GM18511 (cell line): Measurements from ENCODE around the gene IFNA14.
"Not testable (repeated sequence)": the region's sequence is repeated elsewhere in the genome, so short reads cannot be mapped to it uniquely, and the experiment has no call there.

Source experiments
- ATAC-seq: cut with Tn5 transposase; IDR thresholded peaks from one replicate; pipeline ENCODE4 v1.9.1; 2021; ENCODE audit warnings: mild to moderate bottlenecking, moderate library complexity; ENCODE audit not compliant: unreplicated experiment

The IFNA14 gene

GRCh38 chr9:21239911-21240310, at the start of gene IFNA14:
TSS of gene IFNA14 (minus strand) at chr9:21240005. CDS start at chr9:21239935, 70 bp downstream.
- no peak for ATAC-seq

- no peak for ATAC-seq
Measured at GRCh38 chr9:21287280-21287679, 47.5 kb upstream of the IFNA14 start.

GRCh38 chr9:21286659-21287058, 46.9 kb upstream of the IFNA14 start:
- ATAC-seq, result no peak

DNA sequence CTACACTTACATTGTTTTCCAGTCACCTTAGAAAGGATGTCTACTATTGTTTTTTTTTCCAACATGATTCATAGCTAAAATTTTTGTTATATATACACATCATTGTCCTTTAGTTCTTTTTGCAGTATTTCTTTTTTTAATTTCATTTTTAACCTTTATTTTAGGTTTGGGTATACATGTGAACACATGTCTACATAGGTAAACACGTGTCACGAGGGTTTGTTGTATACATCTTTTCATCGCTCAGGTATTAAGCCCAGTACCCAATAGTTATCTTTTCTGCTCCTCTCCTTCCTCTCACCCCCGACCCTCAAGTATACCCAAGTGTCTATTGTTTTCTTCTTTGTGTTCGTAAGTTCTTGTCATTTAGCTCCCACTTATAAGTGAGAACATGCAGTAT, 46.3 kb upstream of the IFNA14 start:
- ATAC-seq, result no peak

- ATAC-seq, result no peak
Measured at GRCh38 chr9:21281275-21281674, 41.5 kb upstream of the IFNA14 start.

DNA sequence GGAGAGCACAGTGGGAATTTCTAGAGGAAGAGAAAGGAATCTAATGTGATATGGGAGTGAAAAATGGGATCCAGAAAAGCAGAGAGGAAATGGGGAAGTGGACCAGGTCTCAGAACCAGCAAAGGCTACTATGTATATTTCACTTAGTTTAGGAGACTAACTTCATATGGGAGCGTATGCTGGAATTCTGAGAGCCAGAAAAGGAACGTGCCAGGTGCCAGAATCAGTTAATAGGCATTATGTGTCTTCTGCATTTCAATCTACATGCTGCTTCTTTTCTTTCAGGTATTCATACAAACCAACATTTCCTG, 28.5 kb upstream of the IFNA14 start:
- ATAC-seq, result no peak

DNA sequence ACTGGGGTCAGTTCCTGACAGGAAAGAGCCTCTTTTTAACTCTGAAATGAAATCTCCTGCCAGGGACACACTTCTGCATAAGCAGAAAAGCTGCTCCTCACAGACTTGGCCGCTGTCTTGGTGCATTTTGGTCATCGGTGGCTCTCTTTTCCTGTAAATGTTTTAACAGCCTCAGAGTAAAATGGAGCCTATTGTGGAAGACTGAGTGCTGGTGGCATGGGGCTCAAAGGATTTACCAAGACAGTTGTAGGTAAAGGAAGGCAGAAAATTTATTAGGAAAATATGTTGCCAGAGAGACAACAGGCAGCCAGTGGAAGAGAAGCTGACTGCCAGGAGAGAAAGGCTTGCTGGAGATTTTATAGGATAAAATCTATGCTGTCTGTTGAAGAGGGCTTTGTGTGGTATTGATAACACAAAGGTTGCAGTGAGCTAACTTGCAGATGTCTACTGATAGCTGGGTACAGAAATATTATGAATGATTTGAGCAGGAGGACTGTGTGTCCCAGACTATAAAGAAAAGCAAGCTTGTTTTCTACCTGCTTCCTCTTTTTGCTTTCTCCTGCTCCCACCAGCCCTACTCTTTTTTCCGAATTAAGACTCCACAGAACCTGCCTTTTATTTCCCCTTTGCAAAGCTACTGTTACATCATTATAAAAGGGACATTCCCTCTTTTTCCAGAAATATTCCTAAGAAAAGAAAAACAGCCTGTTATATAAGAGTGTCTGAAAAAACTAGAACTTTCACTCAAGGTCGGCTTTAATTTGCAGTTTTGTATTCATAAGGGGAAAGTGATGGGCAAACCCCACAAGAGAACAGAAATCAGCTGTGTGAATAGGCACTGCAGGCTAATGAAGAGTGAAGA, 27.9 kb upstream of the IFNA14 start:
- peak; percentile 67 for ATAC-seq

DNA sequence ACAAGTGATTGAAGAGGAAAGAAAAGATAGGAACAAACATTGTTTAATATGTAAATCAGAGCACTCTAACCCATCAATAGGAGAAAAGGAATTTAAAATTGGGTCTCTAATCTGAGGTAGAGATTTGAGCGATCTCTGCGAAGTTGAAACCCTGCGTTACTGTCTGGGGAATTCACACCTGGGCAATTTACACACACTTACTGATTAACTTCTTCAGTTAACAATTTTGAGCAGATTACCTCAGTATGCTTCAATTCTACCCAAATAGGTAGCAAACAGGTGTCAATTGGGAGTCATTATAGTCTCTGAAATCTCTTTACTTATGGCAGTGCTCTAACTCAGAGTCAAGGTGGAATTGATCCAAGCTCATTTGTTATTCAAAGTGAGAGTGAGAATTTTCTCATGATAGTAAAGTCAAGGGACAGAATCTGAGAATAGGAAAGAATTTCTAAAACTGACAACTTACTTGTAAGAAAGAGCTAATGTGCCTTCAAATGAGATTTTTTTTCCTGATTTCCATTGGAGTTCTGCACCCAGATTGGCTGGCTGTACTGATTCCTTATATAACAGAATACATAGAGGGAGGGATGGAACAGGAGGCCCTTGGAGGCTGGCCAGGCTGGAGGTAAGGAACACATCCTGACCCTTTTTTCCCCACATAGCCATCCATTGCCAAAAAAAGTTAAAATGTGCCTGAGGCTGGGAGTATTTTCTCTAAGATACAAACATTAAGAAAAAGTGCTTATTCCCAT, 27.1 kb upstream of the IFNA14 start:
- peak; percentile 41 for ATAC-seq

DNA sequence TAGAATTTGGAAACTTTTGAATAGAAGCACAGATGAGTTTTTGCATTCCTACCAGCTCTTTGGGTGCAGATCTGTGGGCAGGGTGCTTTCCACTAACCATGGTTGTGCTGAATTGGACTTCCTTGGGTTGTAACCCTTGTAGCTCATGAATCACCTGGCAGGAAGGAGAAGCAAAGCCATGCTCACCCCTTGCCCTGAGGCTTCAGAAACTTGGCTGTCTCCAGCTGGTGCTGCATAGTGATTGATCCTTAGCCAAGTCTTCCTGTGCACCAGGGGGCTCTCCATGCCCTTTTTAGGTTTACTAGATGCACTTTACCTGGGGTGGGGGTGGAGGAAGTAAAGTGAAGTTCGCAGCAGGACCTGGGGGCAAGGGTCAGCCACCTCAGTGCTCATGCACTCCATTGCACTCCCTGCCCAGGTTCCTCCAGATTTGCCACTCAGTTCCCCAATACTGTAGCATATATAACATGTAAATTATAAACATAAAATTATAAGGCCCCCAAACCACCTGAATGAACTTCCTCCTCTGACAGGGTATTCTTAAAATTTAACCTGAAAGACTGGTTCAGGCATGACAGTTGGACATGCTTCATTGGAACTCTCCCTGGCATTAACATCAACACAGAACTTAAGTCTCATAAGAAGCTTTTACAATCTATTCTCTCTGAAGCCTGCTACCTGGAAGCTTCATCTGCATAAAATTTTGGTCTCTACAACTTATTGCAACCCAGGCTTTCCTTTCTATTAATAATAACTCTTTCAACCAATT, 25.8 kb upstream of the IFNA14 start:
- ATAC-seq, result peak; percentile 58

DNA sequence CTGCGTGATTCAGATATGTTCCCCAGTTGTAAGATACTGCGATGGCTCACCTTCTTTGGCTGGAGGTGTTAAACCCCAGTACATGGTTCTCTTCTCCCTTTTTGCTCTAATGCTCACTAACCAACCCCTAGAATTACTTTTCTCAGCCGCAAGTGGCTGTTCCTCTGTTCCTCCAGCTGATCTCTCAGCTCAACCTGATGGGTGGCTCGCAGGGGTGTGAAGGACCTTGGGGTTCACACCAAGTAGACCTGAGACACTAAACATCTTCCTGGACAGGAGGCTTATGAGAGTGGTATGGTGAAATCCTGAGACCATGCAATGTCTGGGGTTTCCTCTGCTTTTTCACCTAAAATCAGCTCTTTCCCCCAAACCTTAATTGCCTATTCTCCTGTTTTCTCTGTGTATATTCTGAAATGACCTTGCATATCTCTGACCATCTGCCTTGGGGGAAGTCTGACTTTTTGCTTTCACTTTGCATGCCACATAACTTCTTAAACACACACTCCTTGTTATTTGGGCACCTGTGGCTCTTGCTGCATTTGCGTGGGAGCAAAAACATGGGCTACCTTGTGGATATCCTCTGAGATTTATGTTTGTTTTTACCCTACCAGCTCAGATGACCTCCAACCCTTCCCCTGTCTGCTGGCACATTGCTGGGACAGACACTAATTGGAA, 15.9 kb upstream of the IFNA14 start:
- ATAC-seq, result no peak

GRCh38 chr9:21252721-21253547, 13.1 kb upstream of the IFNA14 start:
- peak; percentile 86 for ATAC-seq

GRCh38 chr9:21251638-21252037, 11.8 kb upstream of the IFNA14 start:
- no peak for ATAC-seq

GRCh38 chr9:21251190-21251589, 11.4 kb upstream of the IFNA14 start:
- no peak for ATAC-seq

DNA sequence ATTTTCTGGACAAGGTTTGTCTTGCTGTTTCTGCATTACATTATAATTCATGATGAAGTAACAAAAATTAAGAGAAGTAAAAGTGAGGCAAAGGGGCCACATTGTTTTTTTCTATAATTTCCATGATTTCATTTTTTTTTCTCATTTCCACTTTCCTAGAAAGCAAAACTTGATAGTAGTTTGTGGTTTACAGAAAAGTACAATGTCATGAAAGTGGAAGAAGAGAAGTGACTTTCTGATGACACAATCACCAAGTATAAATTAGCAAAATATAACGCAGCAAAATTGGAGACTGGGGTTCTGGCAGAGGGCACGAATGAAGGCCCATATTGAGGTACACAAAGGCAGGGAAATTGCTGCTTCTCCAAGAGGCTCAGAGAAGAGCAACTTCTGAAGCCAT, 5.0 kb upstream of the IFNA14 start:
- peak; percentile 59 for ATAC-seq

DNA sequence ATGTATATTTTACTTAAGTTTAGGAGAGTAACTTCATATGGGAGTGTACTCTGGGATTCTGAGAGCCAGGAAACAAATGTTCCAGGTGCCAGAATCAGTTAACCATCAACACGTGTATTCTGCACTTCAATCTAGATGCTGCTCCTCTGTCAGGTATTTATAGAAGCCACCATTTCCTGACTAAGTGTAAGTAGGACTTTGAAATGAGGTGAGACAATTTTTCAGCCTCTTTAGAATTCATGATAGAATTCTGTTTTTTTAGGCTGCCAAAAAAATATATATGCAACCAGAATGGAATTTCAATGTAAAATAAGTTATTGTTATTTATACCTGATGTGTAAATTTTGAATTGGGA, 3.5 kb downstream of the IFNA14 start:
- ATAC-seq, result not testable (repeated sequence)

DNA sequence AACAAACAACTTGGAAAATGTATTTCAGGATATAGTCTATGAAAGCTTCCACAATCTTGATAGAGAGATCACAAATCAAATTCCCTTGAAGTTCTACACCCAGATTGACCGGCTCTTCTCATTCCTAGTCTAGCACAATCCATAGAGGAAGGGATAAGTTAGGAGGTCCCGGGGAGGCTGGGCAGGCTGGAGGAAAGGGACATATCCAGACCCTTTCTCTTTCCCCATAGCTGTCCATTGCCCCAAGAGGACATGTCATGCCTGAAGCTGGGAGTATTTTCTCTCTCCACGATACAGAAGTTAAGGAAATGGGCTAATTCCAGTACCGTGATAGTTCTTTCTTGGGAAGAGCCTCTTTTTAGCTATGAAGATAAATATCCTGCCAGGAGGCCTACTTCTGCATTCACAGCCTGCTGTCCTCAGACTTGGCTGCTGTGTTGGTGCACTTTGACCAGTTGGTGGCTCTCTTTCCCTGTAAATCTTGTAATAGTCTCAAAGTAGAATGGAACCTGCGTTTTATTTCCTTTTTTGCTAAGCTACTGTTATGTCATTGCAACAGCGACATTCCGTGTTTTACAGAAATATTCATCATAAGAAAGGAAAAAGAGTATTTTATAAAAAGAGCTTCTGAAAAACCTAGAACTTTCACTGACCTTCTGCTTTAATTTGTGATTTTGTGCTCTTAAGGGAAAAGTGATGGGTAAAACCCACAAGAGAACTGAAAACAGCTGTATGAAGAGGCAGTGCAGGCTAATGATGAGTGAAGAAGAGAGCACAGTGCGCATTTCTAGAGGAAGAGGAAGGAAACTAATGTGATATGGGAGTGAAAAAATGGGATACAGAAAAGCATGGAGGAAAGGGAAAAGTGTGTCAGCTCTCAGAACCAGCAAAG, 4.1 kb downstream of the IFNA14 start:
- ATAC-seq, result peak; percentile 89

DNA sequence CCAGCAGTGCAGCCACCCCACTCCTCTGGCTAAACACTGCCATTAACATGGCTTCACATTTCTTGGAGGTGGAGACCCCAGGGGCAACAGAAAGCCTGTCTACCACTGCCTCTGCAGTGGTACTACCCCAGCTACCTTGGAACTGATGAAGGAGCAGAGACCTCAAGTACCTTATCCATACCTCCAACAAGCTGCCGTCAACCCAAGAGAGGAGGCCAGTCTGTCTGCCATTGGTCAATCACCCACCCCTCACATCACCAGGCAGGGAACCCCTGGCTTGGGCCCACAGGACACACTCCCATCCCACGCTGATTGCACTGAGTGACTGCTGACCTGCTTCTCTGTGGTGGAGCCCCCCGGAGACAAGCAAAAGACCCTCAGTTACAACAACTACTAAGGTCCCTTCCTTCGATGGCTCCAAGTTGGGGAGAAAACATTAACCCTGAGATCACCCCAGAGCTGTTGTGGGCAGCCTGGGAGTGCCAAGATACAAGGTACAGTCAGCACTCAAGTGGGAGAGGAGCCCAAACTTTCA, 5.6 kb downstream of the IFNA14 start:
- ATAC-seq, result no peak

- ATAC-seq, result no peak
Measured at GRCh38 chr9:21233258-21233657, 6.5 kb downstream of the IFNA14 start.

DNA sequence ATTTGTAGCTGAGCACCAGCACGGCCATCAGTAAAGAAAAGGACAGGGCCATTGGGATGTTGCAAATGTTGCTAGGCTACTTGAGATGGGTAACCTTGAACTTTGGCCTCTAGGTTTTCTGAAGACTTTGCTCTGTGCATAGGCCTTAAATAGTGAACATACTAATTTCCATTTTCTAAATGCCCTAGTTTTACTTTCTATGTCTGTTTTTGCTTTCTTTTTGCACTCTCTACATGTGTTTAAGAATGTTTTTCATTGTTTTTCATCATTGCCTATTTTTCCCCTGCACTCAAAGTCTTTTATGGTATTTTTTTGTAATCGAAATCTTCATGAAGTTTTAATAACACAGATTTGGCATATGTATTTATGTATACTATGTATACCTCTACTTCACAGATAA, 11.7 kb downstream of the IFNA14 start, which contains the start of gene IFNA17:
IFNA17 (minus strand) TSS at position 101 of the 400 bp plus-strand sequence; CDS start at position 52, 49 bp downstream.
- ATAC-seq, result no peak
